ENCODE results near the gene KRTAP12-1.

KRTAP12-1 gene

GRCh38 chr21:44711327-44712202, 29.6 kb upstream of the KRTAP12-1 start, which contains the start of gene TSPEAR:
TSPEAR (minus strand) TSS chr21:44711572; CDS start chr21:44711514, 58 bp downstream.
- no peak for DNase-seq (ENCODE audit: low spot score)

GRCh38 chr21:44710756-44711326, 28.9 kb upstream of the KRTAP12-1 start:
- no peak for DNase-seq (ENCODE audit: low spot score)

- DNase-seq (ENCODE audit: low spot score), result no peak
Measured at GRCh38 chr21:44710294-44710665, 28.3 kb upstream of the KRTAP12-1 start.

- DNase-seq (ENCODE audit: low spot score), result peak; percentile 53
Measured at GRCh38 chr21:44709426-44710293, 27.7 kb upstream of the KRTAP12-1 start.

- DNase-seq (ENCODE audit: low spot score), result no peak
Measured at GRCh38 chr21:44708866-44709425, 27.0 kb upstream of the KRTAP12-1 start.

GRCh38 chr21:44708213-44708865, 26.4 kb upstream of the KRTAP12-1 start:
- no peak for DNase-seq (ENCODE audit: low spot score)

GRCh38 chr21:44706706-44707581, 25.0 kb upstream of the KRTAP12-1 start:
- no peak for DNase-seq (ENCODE audit: low spot score)

- peak; percentile 46 for DNase-seq (ENCODE audit: low spot score)
Measured at GRCh38 chr21:44706026-44706705, 24.2 kb upstream of the KRTAP12-1 start.

- no peak for DNase-seq (ENCODE audit: low spot score)
Measured at GRCh38 chr21:44704636-44705001, 22.7 kb upstream of the KRTAP12-1 start.

GRCh38 chr21:44703731-44704635, 22.0 kb upstream of the KRTAP12-1 start:
- DNase-seq (ENCODE audit: low spot score), result no peak

- DNase-seq (ENCODE audit: low spot score), result no peak
Measured at GRCh38 chr21:44702973-44703730, 21.2 kb upstream of the KRTAP12-1 start.

GRCh38 chr21:44702111-44702972, 20.4 kb upstream of the KRTAP12-1 start:
- no peak for DNase-seq (ENCODE audit: low spot score)

GRCh38 chr21:44701541-44701940, 19.6 kb upstream of the KRTAP12-1 start:
- DNase-seq (ENCODE audit: low spot score), result no peak

GRCh38 chr21:44701023-44701400, 19.0 kb upstream of the KRTAP12-1 start:
- DNase-seq (ENCODE audit: low spot score), result no peak

GRCh38 chr21:44700101-44701022, 18.4 kb upstream of the KRTAP12-1 start:
- DNase-seq (ENCODE audit: low spot score), result no peak

- no peak for DNase-seq (ENCODE audit: low spot score)
Measured at GRCh38 chr21:44699502-44700001, 17.6 kb upstream of the KRTAP12-1 start.

All from putamen (tissue), 1 donor.